Thoracic aorta (tissue), 2 donors: ENCODE results near the gene RNF167. TPM values are rescaled to one million over a fixed set of nuclear protein-coding genes. Genes with fewer than 3 reads are reported as not detected.

Experiments
- ATAC-seq: fragments of 150-250 bp; one replicate; pipeline ENCODE4 v1.8.0; 2017; ENCODE audit warnings: low read depth; ENCODE audit not compliant: insufficient number of reproducible peaks, low FRiP score
- DNase-seq: peaks from one replicate; pipeline ENCODE4 v3.0.0-alpha.2; 2020; ENCODE audit warnings: low spot score
- H3K27ac ChIP-seq, 2 donors: fragments of 200-600 bp; sonication (generic); 1 replicate in 1 of 2; 2 replicates in 1 of 2; pipeline ENCODE4 v1.5.1; 2016; ENCODE audit warnings: mild to moderate bottlenecking in 2 of 2, moderate library complexity in 2 of 2
- H3K27me3 ChIP-seq: fragments of 200-600 bp; sonication (generic); replicated peaks from 2 replicates; pipeline ENCODE4 v1.6.0; 2016; ENCODE audit warnings: mild to moderate bottlenecking; ENCODE audit not compliant: insufficient read depth
- H3K36me3 ChIP-seq: fragments of 200-600 bp; sonication (generic); one replicate; pipeline ENCODE4 v1.5.1; 2016
- H3K4me1 ChIP-seq, 2 donors: fragments of 200-600 bp; sonication (generic); 1 replicate in 1 of 2; 2 replicates in 1 of 2; pipeline versions ENCODE4 v1.5.1 to v1.6.0; 2016; ENCODE audit warnings: low read depth in 2 of 2, mild to moderate bottlenecking in 1 of 2; ENCODE audit not compliant: control insufficient read depth in 1 of 2
- H3K4me3 ChIP-seq: fragments of 200-600 bp; sonication (generic); 2 replicates; pipeline ENCODE4 v1.5.1; 2016; ENCODE audit warnings: mild to moderate bottlenecking
- H3K9me3 ChIP-seq: fragments of 200-600 bp; sonication (generic); 2 replicates; pipeline ENCODE4 v1.5.1; 2016
- CTCF ChIP-seq: fragments of 200-600 bp; sonication (generic); IDR thresholded peaks from one replicate; pipeline ENCODE4 v1.5.1; 2019; ENCODE audit warnings: antibody characterized with exemption
- total RNA-seq, 2 donors: library from RNA; depleted of rRNA; stranded (reverse); fragments of >200 nt; gene quantifications; one replicate each; pipeline versions ENCODE4 v1.1.0 to v1.2.3, GENCODE V29; 2016

Gene RNF167
- total RNA-seq, 2 donors from 2014 or later: 32.4 to 38.3 TPM

DNA sequence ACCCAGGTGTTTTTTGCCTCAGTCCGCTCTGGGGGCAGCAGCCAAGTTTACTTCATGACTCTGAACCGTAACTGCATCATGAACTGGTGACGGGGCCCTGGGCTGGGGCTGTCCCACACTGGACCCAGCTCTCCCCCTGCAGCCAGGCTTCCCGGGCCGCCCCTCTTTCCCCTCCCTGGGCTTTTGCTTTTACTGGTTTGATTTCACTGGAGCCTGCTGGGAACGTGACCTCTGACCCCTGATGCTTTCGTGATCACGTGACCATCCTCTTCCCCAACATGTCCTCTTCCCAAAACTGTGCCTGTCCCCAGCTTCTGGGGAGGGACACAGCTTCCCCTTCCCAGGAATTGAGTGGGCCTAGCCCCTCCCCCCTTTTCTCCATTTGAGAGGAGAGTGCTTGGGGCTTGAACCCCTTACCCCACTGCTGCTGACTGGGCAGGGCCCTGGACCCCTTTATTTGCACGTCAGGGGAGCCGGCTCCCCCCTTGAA lies 42.8 kb upstream of the RNF167 start:
- ATAC-seq (no peak), DNase-seq (no peak)
- H3K4me3 ChIP-seq: no peak overlapping the region
- no peaks in the 10 kb centered on the region for H3K9me3 ChIP-seq
- no peak overlapping the region for H3K27ac ChIP-seq
- peaks cover 35% of the 10 kb centered on the region for H3K36me3 ChIP-seq
- no peak for TF ChIP-seq CTCF
- H3K27me3 ChIP-seq: no peaks in the 10 kb centered on the region
- H3K4me1 ChIP-seq: peaks cover 0 to 16% of the 10 kb centered on the region in 2 donors

DNA sequence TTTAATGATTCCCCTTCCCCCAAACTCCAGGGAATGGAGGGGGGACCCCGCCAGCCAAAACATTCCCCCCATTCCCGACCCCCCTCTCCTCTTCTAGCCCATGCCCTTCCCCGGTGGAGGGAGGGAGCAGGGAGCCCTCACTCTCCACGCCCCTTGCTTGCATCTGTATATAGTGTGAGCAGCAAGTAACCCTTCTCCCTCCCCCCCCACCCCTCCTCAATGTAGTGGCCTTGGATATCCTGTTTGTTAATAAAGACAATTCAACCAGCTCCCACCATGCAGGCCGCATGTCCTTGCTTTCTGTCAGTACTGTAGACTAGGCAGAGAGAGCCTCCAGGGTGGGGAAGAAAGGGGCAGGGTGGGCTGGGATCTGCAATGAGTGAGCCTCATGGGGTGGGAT lies 42.3 kb upstream of the RNF167 start:
- peaks cover 30% of the 10 kb centered on the region for H3K36me3 ChIP-seq
- no peak overlapping the region for H3K27ac ChIP-seq
- TF ChIP-seq CTCF: no peak
- no peak for ATAC-seq
- H3K4me3 ChIP-seq: no peak overlapping the region
- peaks cover 0 to 16% of the 10 kb centered on the region in 2 donors for H3K4me1 ChIP-seq
- no peaks in the 10 kb centered on the region for H3K27me3 ChIP-seq
- no peak for DNase-seq
- no peaks in the 10 kb centered on the region for H3K9me3 ChIP-seq

DNA sequence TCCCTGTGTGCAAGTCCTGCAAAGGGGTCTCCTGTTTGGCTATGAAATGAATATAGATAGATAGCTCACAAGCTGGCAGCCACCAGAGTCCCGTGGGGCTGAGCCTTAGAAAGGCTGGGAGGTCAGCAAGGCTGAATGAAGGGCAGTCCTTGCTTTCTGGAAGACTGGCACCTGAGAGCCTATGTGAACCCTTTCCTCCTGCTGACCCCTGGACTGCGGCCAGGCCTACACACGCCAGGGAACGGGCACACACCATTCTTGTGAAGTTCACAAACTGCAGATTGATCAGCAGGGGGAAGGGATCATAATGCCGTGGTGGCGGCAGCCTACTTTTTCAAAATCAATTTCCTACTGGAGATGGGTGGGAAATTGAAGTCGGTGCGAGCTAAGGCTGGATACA lies 41.7 kb upstream of the RNF167 start:
- H3K27me3 ChIP-seq: no peaks in the 10 kb centered on the region
- peaks cover 0 to 16% of the 10 kb centered on the region in 2 donors for H3K4me1 ChIP-seq
- TF ChIP-seq CTCF: no peak
- H3K4me3 ChIP-seq: no peak overlapping the region
- ATAC-seq (no peak), DNase-seq (no peak)
- peaks cover 26% of the 10 kb centered on the region for H3K36me3 ChIP-seq
- H3K27ac ChIP-seq: no peak overlapping the region
- H3K9me3 ChIP-seq: no peaks in the 10 kb centered on the region

GRCh38 chr17:4898927-4899326 lies 41.1 kb upstream of the RNF167 start:
- peak overlapping the region; percentile 74 for H3K4me3 ChIP-seq
- ATAC-seq: no peak
- no peaks in the 10 kb centered on the region for H3K27me3 ChIP-seq
- peaks cover 20% of the 10 kb centered on the region for H3K36me3 ChIP-seq
- DNase-seq: no peak
- H3K4me1 ChIP-seq: peaks cover 0 to 16% of the 10 kb centered on the region in 2 donors
- no peaks in the 10 kb centered on the region for H3K9me3 ChIP-seq
- no peak for TF ChIP-seq CTCF
- H3K27ac ChIP-seq: no peak overlapping the region

DNA sequence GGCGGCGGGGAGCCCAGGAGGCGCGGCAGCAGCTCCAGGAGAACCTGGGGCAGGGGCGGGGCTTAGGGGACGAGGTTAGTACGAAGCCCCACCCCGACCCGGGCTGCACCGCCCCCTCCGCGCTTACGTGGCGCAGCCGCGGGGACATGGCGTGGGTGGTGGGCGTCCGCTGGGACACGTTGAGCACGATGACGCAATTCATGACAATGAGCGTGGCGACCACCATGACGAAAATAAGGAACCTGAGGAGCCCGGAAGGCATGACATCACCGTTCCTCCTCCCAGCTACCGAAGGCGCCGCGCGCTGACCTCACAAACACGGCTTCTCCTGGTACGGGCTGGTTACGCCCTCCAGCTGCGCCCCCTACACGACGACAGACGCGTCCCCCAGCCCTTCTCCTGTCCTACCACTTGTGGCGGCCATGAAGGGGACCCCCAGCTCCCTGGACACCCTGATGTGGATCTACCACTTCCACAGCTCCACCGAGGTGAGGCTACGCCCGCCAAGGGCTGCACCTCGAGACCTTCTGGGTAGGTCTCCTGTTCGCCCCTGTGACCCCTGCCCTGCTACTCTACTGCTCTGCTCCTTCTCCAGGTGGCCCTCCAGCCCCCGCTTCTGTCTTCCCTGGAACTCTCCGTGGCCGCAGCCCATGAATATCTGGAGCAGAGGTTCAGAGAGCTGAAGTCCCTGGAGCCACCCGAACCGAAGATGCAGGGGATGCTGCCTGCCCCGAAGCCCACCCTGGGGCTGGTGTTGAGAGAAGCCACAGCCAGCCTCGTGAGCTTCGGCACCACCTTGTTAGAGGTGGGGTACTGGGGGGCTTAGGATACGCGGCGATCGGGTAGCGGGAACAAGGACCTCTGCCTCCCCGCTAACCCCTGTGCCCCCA lies 40.5 kb upstream of the RNF167 start, which contains the start of gene C17orf107:
C17orf107 (plus strand) TSS at position 196 of the 890 bp plus-strand sequence; CDS start at position 423, 227 bp downstream.
- no peaks in the 10 kb centered on the region for H3K27me3 ChIP-seq
- peaks cover 13% of the 10 kb centered on the region for H3K36me3 ChIP-seq
- DNase-seq: peak; percentile 75
- TF ChIP-seq CTCF: no peak
- peak; percentile 47 for ATAC-seq
- peak within 1 kb of the TSS; percentile 74 for H3K4me3 ChIP-seq
- no peak within 1 kb of the TSS for H3K27ac ChIP-seq
- H3K4me1 ChIP-seq: peaks cover 0 to 16% of the 10 kb centered on the region in 2 donors
- H3K9me3 ChIP-seq: no peaks in the 10 kb centered on the region
